ENCODE data around the gene PLEKHH3. TPM values are rescaled to one million over a fixed set of nuclear protein-coding genes. Genes with fewer than 3 reads are reported as not detected.
"Not testable (repeated sequence)": the region's sequence is repeated elsewhere in the genome, so short reads cannot be mapped to it uniquely, and the experiment has no call there.

The PLEKHH3 gene
- total RNA-seq, 2 donors from 2014 or later = 63.0 to 105 TPM

DNA sequence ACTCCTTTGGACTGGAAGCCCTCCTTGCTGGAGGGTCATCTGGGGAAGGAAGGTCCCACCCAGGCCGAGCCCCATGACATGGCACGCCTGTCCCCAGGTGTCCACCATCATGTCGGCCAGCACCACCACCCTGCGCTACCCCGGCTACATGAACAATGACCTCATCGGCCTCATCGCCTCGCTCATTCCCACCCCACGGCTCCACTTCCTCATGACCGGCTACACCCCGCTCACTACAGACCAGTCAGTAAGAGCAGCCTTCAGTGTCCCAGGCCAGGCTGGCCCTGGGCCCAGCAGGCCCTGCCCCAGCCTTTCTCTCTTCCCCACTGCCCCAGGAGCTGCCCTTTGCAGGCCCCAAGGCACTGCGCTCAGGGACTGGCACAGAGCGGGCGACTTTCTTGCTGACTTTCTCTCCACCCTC, 11.2 kb downstream of the PLEKHH3 start:
- Histone ChIP-seq H3K36me3 (replicated peaks in 1 of 2; ENCODE audit: insufficient read depth in 1 of 2, low read depth in 2 of 2) (peaks cover 0 to 10% of the 10 kb centered on the region in 2 donors), H3K4me3 (no peak overlapping the region), H3K4me1 (peaks cover 64% of the 10 kb centered on the region), H3K9me3 (no peaks in the 10 kb centered on the region), H3K27me3 (no peaks in the 10 kb centered on the region), H3K27ac (peak overlapping the region in 1 of 4 donors; percentile 38)
- ATAC-seq (no peak), DNase-seq (no peak)
- intact Hi-C loops (cut with DNase I) = no loop called here
- WGBS, 2 donors = 88 to 89% methylated on average over 14 of the region's 14 CpGs
- TF ChIP-seq POLR2A (IDR thresholded peaks at IDR 0.05) = no peak
- TF ChIP-seq, protein P1, sequence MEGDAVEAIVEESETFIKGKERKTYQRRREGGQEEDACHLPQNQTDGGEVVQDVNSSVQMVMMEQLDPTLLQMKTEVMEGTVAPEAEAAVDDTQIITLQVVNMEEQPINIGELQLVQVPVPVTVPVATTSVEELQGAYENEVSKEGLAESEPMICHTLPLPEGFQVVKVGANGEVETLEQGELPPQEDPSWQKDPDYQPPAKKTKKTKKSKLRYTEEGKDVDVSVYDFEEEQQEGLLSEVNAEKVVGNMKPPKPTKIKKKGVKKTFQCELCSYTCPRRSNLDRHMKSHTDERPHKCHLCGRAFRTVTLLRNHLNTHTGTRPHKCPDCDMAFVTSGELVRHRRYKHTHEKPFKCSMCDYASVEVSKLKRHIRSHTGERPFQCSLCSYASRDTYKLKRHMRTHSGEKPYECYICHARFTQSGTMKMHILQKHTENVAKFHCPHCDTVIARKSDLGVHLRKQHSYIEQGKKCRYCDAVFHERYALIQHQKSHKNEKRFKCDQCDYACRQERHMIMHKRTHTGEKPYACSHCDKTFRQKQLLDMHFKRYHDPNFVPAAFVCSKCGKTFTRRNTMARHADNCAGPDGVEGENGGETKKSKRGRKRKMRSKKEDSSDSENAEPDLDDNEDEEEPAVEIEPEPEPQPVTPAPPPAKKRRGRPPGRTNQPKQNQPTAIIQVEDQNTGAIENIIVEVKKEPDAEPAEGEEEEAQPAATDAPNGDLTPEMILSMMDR (IDR thresholded peaks at IDR 0.05) = no peak

DNA sequence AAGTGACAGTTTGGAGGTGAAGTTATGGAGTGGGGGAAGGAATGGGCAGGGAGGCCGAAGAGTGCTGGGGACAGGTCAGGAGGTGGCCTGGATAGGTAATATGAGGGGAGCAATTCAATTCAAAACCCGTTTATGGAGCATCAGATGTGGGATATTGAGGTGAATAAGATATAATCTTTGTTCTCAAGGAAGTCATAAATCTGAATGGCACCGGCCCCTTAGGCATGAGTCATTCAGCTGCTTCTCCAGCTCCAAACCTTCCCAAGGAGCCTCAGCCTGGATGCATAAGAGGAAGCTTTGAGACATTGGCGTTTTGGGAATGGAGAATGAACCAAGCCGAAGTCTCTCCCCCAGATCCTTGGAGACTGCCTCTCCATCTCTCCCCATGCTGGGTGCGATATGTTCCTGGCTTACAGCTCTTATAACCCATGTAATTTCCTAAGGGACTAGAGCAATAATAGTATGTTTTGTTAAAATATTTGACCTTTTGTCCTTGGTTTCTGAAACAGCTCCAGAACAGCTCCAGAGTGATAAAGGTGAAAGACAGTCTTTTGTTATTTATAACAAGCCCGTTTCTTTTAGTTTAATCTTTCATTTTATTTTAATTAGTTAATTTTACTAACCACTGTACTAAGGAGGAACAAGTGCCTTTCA, 16.0 kb downstream of the PLEKHH3 start:
- intact Hi-C loops (cut with DNase I) = no loop called here
- no peak for TF ChIP-seq POLR2A (IDR thresholded peaks at IDR 0.05)
- H3K9me3 ChIP-seq = no peaks in the 10 kb centered on the region
- no peaks in the 10 kb centered on the region for H3K36me3 ChIP-seq (replicated peaks in 1 of 2; ENCODE audit: insufficient read depth in 1 of 2, low read depth in 2 of 2)
- no peaks in the 10 kb centered on the region for H3K27me3 ChIP-seq
- H3K4me1 ChIP-seq = peaks cover 38% of the 10 kb centered on the region
- 70 to 71% methylated on average over 7 of the region's 7 CpGs for WGBS, 2 donors
- ATAC-seq (no peak), DNase-seq (peak in 2 of 4 donors; percentile 27 to 38)
- no peak overlapping the region for H3K27ac ChIP-seq
- no peak overlapping the region for H3K4me3 ChIP-seq

DNA sequence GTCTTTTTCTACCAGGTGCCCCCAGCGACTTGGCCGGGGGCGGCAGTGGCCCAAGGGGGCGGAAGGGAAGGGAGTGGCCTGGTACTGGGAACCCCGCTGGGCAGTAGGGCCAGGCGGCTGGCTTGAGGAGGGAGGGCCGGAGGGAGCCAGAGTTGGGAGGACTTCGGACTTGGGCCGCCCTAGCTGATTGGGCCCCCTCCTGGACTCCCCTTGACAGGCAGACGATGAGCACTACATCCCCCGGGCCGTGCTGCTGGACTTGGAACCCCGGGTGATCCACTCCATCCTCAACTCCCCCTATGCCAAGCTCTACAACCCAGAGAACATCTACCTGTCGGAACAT, 16.9 kb downstream of the PLEKHH3 start:
- DNase-seq; intact Hi-C loops (cut with DNase I); H3K9me3 ChIP-seq; H3K36me3 ChIP-seq (replicated peaks in 1 of 2; ENCODE audit: insufficient read depth in 1 of 2, low read depth in 2 of 2); H3K27me3 ChIP-seq: not testable (repeated sequence)
- H3K4me3 ChIP-seq = peak overlapping the region; percentile 30 to 31
- WGBS, 2 donors = 40 to 83% methylated on average over 1 to 3 of the region's 14 CpGs
- H3K4me1 ChIP-seq = peaks cover 38% of the 10 kb centered on the region
- ATAC-seq = peak; percentile 24
- H3K27ac ChIP-seq = peak overlapping the region in 3 of 4 donors; percentile 37 to 79 (median 72)

DNA sequence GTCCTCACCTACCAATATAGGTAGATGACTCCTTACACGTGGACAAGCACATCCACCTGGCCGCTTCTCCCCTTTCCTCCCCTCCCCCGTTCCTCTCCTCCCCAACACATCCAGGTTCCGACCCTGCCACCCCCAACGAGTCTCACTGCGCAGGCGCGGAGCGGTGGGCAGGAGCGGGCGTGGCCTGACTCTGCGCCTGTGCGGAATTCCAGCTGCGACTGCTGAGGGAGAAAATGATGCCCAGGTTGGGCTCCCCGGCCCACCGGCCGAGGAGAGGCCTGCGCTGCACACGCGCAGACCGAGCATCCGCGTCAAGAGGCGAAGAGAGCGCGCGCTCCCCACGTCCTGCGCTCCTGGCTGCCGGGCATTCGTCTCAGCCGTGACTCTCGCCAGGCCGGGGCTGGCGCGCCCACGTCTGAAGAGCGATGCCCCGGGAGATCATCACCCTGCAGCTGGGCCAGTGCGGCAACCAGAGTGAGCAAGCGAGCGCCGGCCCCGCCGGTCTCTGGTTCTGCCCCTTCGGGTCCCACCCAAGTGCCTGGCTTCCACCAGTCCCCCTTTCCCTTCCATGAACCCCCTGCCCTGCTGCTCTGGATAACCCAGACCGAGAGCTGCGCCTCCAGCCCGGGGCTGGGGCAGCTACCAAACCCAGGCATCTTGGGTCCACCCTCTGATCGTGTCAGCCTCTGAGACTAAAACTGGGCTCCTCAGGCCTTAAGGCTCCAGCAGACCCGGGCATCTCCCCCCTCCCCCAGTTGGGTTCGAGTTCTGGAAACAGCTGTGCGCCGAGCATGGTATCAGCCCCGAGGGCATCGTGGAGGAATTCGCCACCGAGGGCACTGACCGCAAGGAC, 17.5 kb downstream of the PLEKHH3 start, which contains the start of gene TUBG2:
TUBG2 (plus strand) TSS at position 206 of the 853 bp plus-strand sequence; CDS start at position 426, 220 bp downstream.
- Histone ChIP-seq H3K4me3 (peak within 1 kb of the TSS; percentile 30 to 31), H3K36me3 (replicated peaks in 1 of 2; ENCODE audit: insufficient read depth in 1 of 2, low read depth in 2 of 2) (no peaks in the 10 kb centered on the region), H3K27ac (peak within 1 kb of the TSS; percentile 37 to 79 (median 72)), H3K27me3 (no peaks in the 10 kb centered on the region), H3K9me3 (no peaks in the 10 kb centered on the region), H3K4me1 (peaks cover 43% of the 10 kb centered on the region)
- WGBS, 2 donors = 0 to 3% methylated on average over 2 to 56 of the region's 59 CpGs
- ATAC-seq (peak; percentile 93), DNase-seq (peak; percentile 89 to 92 (median 92))
- intact Hi-C loops (cut with DNase I) = no loop called here
- TF ChIP-seq POLR2A (IDR thresholded peaks at IDR 0.05) = peak; percentile 66 to 88 (median 85)
- TF ChIP-seq, protein P1 (IDR thresholded peaks at IDR 0.05) = peak in 2 of 7 experiments; percentile 8 to 9

DNA sequence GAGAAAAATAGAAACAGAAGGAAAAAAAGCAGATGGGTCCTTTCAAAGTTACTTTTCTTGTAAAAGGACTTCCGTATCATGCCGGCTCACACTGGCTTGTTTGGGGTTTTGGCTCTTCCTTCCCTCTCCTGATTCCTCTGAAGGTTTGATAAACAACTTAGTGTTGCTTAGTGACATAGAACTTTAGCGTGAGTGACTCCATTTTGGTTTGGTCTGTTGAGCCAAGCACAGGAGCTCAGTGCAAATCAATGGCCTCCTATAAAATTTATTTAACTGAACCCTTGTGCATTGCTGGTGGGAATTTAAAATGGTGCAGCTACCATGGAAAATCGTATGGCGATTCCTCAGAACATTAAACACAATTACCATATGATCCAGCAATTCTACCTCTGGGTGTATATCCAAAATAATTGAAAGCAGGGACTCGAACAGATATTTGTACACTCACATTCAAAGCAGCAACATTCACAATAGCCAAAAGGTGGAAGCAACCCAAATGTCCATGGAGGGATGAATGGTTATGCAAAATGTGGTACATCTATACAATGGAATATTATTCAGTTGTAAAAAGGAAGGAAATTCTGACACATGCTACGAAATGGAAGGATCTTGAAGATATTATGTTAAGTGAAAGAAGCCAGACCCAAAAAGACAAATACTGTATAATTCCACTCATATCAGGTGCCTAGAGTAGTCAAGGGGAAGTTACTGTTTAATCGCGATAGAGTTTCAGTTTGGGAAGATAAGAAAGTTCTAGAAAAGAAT, 18.8 kb downstream of the PLEKHH3 start:
- ATAC-seq (no peak), DNase-seq (no peak)
- H3K4me3 ChIP-seq = no peak overlapping the region
- WGBS, 2 donors = 87 to 88% methylated on average over 9 of the region's 9 CpGs
- H3K9me3 ChIP-seq = no peaks in the 10 kb centered on the region
- H3K27ac ChIP-seq = no peak overlapping the region
- no peaks in the 10 kb centered on the region for H3K36me3 ChIP-seq (replicated peaks in 1 of 2; ENCODE audit: insufficient read depth in 1 of 2, low read depth in 2 of 2)
- H3K27me3 ChIP-seq = no peaks in the 10 kb centered on the region
- H3K4me1 ChIP-seq = peaks cover 51% of the 10 kb centered on the region
- intact Hi-C loops (cut with DNase I) = no loop called here
- TF ChIP-seq, protein P1 (IDR thresholded peaks at IDR 0.05) = no peak
- no peak for TF ChIP-seq POLR2A (IDR thresholded peaks at IDR 0.05)

Data from body of pancreas (tissue), 4 donors.